ENCODE data around the gene ANO1. TPM values are rescaled to one million over a fixed set of nuclear protein-coding genes. Genes with fewer than 3 reads are reported as not detected.

Gene ANO1
- total RNA-seq, 1 donor from 2014 or later: 0.33 TPM

Other genes starting within 250 kb of the ANO1 start
- gene FADD, start 125.0 kb downstream of the ANO1 start, total RNA-seq: 57.0 and 63.0 TPM in 2 replicates
- 31.3 and 31.9 TPM in 2 replicates for gene PPFIA1, start 192.4 kb downstream of the ANO1 start, total RNA-seq